ENCODE results near the gene YWHAE. TPM values are rescaled to one million over a fixed set of nuclear protein-coding genes. Genes with fewer than 3 reads are reported as not detected.

Gene YWHAE
- polyA plus RNA-seq, 1 experiment: 1,187 TPM

DNA sequence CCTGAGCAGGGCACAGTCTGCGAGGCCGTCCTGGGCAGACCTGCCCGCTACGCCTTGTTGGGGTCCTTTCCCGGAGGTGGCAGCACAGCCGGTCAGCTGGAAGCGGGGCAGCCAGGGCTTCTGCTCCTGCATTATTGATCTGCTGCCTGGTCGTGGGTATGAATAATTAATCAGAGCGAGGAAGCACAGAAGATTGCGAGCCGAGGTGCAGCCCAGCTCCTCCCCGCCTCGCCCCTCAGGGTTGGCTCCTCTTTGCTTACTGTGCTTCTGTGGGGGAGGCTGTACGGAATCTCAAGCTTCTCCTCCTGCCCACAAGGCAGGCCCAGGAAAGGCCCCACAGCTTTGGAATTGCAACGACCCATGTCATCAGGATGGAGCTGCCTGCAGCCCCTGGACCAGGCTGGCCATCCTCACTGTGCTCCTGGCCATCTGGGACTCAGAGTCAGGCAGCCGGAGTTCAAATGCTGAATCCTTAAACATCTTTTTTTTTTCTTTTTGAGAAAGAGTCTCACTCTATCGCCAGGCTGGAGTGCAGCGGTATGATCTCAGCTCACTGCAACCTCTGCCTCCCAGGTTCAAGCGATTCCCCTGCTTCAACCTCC is 95.0 kb downstream of the YWHAE start:
- H3K4me3 ChIP-seq (ENCODE audit: low read depth, low read length): no peak overlapping the region
- ChIA-PET POLR2A (interaction anchor here (0.6 kb wide), 1 partner anchor 404 kb away, joined by 6 read pairs; no protein-coding TSS in a partner anchor), CTCF (interaction anchor here (0.6 to 1.0 kb wide), 2 partner anchors 45 to 60 kb away, joined by 3 read pairs; no protein-coding TSS in a partner anchor)
- H3K27ac ChIP-seq (ENCODE audit: low read depth, low read length): no peak overlapping the region
- peaks cover 24% of the 10 kb centered on the region for H3K27me3 ChIP-seq (ENCODE audit: control insufficient read depth, insufficient read depth, low read length)
- TF ChIP-seq, protein P1, sequence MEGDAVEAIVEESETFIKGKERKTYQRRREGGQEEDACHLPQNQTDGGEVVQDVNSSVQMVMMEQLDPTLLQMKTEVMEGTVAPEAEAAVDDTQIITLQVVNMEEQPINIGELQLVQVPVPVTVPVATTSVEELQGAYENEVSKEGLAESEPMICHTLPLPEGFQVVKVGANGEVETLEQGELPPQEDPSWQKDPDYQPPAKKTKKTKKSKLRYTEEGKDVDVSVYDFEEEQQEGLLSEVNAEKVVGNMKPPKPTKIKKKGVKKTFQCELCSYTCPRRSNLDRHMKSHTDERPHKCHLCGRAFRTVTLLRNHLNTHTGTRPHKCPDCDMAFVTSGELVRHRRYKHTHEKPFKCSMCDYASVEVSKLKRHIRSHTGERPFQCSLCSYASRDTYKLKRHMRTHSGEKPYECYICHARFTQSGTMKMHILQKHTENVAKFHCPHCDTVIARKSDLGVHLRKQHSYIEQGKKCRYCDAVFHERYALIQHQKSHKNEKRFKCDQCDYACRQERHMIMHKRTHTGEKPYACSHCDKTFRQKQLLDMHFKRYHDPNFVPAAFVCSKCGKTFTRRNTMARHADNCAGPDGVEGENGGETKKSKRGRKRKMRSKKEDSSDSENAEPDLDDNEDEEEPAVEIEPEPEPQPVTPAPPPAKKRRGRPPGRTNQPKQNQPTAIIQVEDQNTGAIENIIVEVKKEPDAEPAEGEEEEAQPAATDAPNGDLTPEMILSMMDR (IDR thresholded peaks at IDR 0.05; ENCODE audit: low read depth, low read length): no peak
- DNase-seq (ENCODE audit: low read depth, low spot score): no peak
- peaks cover 4% of the 10 kb centered on the region; the same call in 1 of the 2 replicates for H3K9me3 ChIP-seq (ENCODE audit: control insufficient read depth, insufficient read depth, low read length)

DNA sequence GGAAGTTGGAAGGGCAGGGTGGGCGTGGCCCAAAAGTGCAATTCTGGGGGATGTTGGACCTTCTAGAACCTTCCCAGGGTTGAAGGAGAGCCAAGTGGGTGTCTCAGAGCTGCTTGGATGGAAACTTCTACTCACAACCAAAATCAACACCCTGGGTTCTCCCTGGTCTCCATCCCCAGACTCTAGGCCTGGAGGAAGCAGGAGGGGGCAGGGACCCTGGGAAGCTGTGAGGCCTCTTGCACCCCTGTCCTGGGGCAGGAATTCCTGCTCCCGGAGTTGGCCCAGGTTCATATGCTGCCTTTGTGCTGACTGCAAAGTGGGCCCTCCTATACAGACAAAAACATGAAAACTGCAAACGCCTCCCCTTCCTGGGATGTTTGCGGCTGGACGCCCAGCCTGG is 95.5 kb downstream of the YWHAE start:
- ChIA-PET CTCF (interaction anchor here (0.6 to 1.0 kb wide), 2 partner anchors 45 to 61 kb away, joined by 3 read pairs; no protein-coding TSS in a partner anchor), POLR2A (interaction anchor here (0.6 kb wide), 1 partner anchor 404 kb away, joined by 6 read pairs; no protein-coding TSS in a partner anchor)
- Histone ChIP-seq H3K27me3 (ENCODE audit: control insufficient read depth, insufficient read depth, low read length) (peaks cover 29% of the 10 kb centered on the region), H3K4me3 (ENCODE audit: low read depth, low read length) (no peak overlapping the region), H3K27ac (ENCODE audit: low read depth, low read length) (no peak overlapping the region), H3K9me3 (ENCODE audit: control insufficient read depth, insufficient read depth, low read length) (peaks cover 4% of the 10 kb centered on the region; the same call in 1 of the 2 replicates)
- no peak for DNase-seq (ENCODE audit: low read depth, low spot score)
- TF ChIP-seq, protein P1 (IDR thresholded peaks at IDR 0.05; ENCODE audit: low read depth, low read length): no peak

DNA sequence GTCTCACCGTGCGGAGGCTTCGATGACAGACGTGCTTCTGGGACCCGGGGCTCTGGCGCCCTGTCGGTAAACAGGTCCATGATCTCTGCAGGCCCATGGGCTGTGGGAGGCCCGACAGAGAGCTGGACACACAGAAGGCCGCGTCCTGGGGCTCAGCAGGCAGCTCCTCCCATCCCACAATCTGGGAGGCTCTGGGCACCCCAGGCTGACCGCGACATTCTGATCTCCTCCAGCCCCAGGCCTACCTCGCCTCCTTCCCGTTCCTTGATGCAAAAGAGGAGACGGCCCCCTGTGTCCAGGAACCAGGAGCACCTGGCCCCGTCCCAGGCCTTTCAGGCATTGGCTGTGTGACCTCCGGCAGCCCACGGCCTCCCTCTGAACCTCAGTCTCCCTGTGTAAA is 97.3 kb downstream of the YWHAE start:
- Histone ChIP-seq H3K27ac (ENCODE audit: low read depth, low read length) (no peak overlapping the region), H3K27me3 (ENCODE audit: control insufficient read depth, insufficient read depth, low read length) (peaks cover 40% of the 10 kb centered on the region), H3K4me3 (ENCODE audit: low read depth, low read length) (no peak overlapping the region), H3K9me3 (ENCODE audit: control insufficient read depth, insufficient read depth, low read length) (peaks cover 4% of the 10 kb centered on the region; the same call in 1 of the 2 replicates)
- TF ChIP-seq, protein P1 (IDR thresholded peaks at IDR 0.05; ENCODE audit: low read depth, low read length): no peak
- DNase-seq (ENCODE audit: low read depth, low spot score): no peak
- ChIA-PET CTCF (no interaction called here), POLR2A (no interaction called here)

DNA sequence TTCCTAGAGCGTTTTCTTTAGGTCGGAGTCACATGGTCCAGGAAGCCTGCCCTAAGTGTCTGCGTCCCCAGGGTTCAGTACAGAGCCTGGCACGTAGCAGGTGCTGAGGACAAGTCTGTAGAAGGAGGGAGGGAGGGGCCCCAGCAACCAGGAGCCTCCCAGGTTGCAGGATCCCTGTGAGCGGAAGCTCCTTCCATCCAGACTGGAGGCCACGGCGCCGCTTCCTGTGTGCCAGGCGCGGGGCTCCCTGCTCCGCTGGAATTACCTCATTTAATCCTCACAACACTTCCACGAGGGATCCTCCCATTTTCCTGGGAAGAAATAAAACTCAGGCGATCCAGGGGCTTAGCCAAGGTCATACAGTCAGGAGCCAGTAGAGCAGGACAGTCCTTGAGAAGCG is 98.5 kb downstream of the YWHAE start:
- CTCF ChIA-PET: no interaction called here
- Histone ChIP-seq H3K27ac (ENCODE audit: low read depth, low read length) (no peak overlapping the region), H3K9me3 (ENCODE audit: control insufficient read depth, insufficient read depth, low read length) (no peaks in the 10 kb centered on the region), H3K27me3 (ENCODE audit: control insufficient read depth, insufficient read depth, low read length) (peaks cover 44% of the 10 kb centered on the region), H3K4me3 (ENCODE audit: low read depth, low read length) (no peak overlapping the region)
- POLR2A ChIA-PET: no interaction called here
- TF ChIP-seq, protein P1 (IDR thresholded peaks at IDR 0.05; ENCODE audit: low read depth, low read length): no peak
- no peak for DNase-seq (ENCODE audit: low read depth, low spot score)

DNA sequence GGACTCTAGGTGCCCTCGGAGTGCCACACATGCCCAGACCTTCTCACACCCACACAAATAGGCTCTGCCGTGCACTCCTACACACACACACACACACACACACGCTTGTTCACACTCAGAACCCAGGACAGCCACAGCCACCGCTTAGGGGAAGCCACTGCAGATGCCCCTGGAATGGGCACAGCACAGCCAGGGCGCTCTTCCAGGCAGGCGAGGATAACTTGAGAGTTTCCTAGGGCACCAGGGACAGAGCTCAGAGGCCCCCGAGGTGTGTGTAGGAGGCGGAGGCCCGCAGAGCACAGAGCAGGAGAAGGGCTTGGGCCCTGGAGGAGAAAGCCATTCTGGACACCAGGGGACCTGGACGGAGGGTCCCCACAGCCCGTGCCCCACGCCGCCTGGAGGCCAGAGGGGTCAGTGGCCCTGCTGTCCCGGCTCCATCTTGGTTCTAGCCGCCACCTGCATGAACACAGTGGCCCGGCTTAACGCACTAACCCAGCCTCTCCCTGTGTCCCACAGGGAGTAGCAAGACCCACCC is 99.6 kb downstream of the YWHAE start:
- peaks cover 43% of the 10 kb centered on the region for H3K27me3 ChIP-seq (ENCODE audit: control insufficient read depth, insufficient read depth, low read length)
- CTCF ChIA-PET: no interaction called here

More for the DNA sequence above, 99.6 kb downstream of the YWHAE start:
- Histone ChIP-seq H3K4me3 (ENCODE audit: low read depth, low read length) (no peak overlapping the region), H3K9me3 (ENCODE audit: control insufficient read depth, insufficient read depth, low read length) (no peaks in the 10 kb centered on the region), H3K27ac (ENCODE audit: low read depth, low read length) (no peak overlapping the region)
- TF ChIP-seq, protein P1 (IDR thresholded peaks at IDR 0.05; ENCODE audit: low read depth, low read length): no peak
- POLR2A ChIA-PET: no interaction called here
- DNase-seq (ENCODE audit: low read depth, low spot score): no peak
